ENCODE results near the gene FARP1.

GRCh38 chr13:98429977-98430736 lies 287.3 kb downstream of the FARP1 start:
- TF ChIP-seq RFX5 (IDR thresholded peaks at IDR 0.05; ENCODE audit: low read length) (no peak), RXRA (IDR thresholded peaks at IDR 0.05; ENCODE audit: borderline replicate concordance, low read depth) (no peak), TEAD4 (IDR thresholded peaks at IDR 0.05; ENCODE audit: borderline replicate concordance, insufficient read depth) (no peak)
- TF ChIP-seq, protein P1, sequence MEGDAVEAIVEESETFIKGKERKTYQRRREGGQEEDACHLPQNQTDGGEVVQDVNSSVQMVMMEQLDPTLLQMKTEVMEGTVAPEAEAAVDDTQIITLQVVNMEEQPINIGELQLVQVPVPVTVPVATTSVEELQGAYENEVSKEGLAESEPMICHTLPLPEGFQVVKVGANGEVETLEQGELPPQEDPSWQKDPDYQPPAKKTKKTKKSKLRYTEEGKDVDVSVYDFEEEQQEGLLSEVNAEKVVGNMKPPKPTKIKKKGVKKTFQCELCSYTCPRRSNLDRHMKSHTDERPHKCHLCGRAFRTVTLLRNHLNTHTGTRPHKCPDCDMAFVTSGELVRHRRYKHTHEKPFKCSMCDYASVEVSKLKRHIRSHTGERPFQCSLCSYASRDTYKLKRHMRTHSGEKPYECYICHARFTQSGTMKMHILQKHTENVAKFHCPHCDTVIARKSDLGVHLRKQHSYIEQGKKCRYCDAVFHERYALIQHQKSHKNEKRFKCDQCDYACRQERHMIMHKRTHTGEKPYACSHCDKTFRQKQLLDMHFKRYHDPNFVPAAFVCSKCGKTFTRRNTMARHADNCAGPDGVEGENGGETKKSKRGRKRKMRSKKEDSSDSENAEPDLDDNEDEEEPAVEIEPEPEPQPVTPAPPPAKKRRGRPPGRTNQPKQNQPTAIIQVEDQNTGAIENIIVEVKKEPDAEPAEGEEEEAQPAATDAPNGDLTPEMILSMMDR (IDR thresholded peaks at IDR 0.05): no peak
